Neural cell (in vitro differentiated cells): Measurements from ENCODE around the gene HDAC4. TPM values are rescaled to one million over a fixed set of nuclear protein-coding genes. Genes with fewer than 3 reads are reported as not detected.

Experiments used
- H2AFZ ChIP-seq: fragments of 200-600, 300-800 bp; sonication (generic), shearing (Covaris generic); 2 replicates; pipeline ENCODE4 v1.6.0; 2014; ENCODE audit warnings: low read depth, mild to moderate bottlenecking, antibody characterized with exemption, low read length, moderate library complexity
- H3F3A ChIP-seq: fragments of 200-600 bp; shearing (Covaris generic); 2 replicates; pipeline ENCODE4 v1.6.1; 2016; ENCODE audit warnings: mild to moderate bottlenecking, moderate library complexity, mixed read lengths, antibody characterized with exemption, low read length; ENCODE audit not compliant: insufficient read depth, poor library complexity, severe bottlenecking
- H3K27ac ChIP-seq: fragments of 200-600, 300-800 bp; sonication (generic), shearing (Covaris generic); 2 replicates; pipeline ENCODE4 v1.5.1; 2014; ENCODE audit warnings: mild to moderate bottlenecking, low read length, moderate library complexity
- H3K27me3 ChIP-seq: fragments of 300-800, 200-600 bp; sonication (generic), shearing (Covaris generic); 2 replicates; pipeline ENCODE4 v1.6.0; 2014; ENCODE audit warnings: mild to moderate bottlenecking, low read depth, low read length, moderate library complexity; ENCODE audit not compliant: insufficient read depth
- H3K36me3 ChIP-seq: fragments of 300-800, 200-600 bp; sonication (generic), shearing (Covaris generic); 2 replicates; pipeline ENCODE4 v1.5.1; 2014; ENCODE audit warnings: mild to moderate bottlenecking, antibody characterized with exemption, low read length, moderate library complexity; ENCODE audit not compliant: insufficient read depth
- H3K4me2 ChIP-seq: fragments of 300-800, 200-600 bp; sonication (generic), shearing (Covaris generic); 2 replicates; pipeline ENCODE4 v1.6.0; 2014; ENCODE audit warnings: mild to moderate bottlenecking, low read length
- H3K4me3 ChIP-seq: fragments of 300-800, 200-600 bp; sonication (generic), shearing (Covaris generic); 2 replicates; pipeline ENCODE4 v1.5.1; 2014; ENCODE audit warnings: mild to moderate bottlenecking, low read length, moderate library complexity
- H3K79me2 ChIP-seq: fragments of 200-600 bp; shearing (Covaris generic); replicated peaks from 2 replicates; pipeline ENCODE4 v1.6.0; 2014; ENCODE audit warnings: mild to moderate bottlenecking, low read length, moderate library complexity; ENCODE audit not compliant: insufficient read depth
- H3K9ac ChIP-seq: fragments of 300-800, 200-600 bp; sonication (generic), shearing (Covaris generic); 2 replicates; pipeline ENCODE4 v1.6.1; 2016; ENCODE audit warnings: mild to moderate bottlenecking, low read length, mixed read lengths
- H3K9me2 ChIP-seq: fragments of 200-600 bp; shearing (Covaris generic); 2 replicates; pipeline ENCODE4 v1.6.1; 2016; ENCODE audit warnings: mild to moderate bottlenecking, low read length, mixed read lengths; ENCODE audit not compliant: insufficient read depth
- H3K9me3 ChIP-seq: fragments of 200-600, 300-800 bp; sonication (generic), shearing (Covaris generic); 2 replicates; pipeline ENCODE4 v1.6.1; 2016; ENCODE audit warnings: mild to moderate bottlenecking, mixed run types, low read length, moderate library complexity, mixed read lengths
- H4K20me1 ChIP-seq: fragments of 200-600 bp; shearing (Covaris generic); 2 replicates; pipeline ENCODE4 v1.6.1; 2016; ENCODE audit warnings: mild to moderate bottlenecking, mixed run types; ENCODE audit not compliant: insufficient read depth
- EP300 ChIP-seq: fragments of 450-650 bp; conservative IDR thresholded peaks from 2 replicates; pipeline ENCODE4 v1.6.1; 2014; ENCODE audit warnings: antibody characterized with exemption, mild to moderate bottlenecking, moderate library complexity; ENCODE audit not compliant: poor library complexity, severe bottlenecking
- EZH2 ChIP-seq: fragments of 200-600, 300-800 bp; shearing (Covaris generic), sonication (generic); IDR thresholded peaks from 2 replicates; pipeline ENCODE4 v1.6.1; 2014; ENCODE audit warnings: antibody characterized with exemption, low read length, borderline replicate concordance, mild to moderate bottlenecking; ENCODE audit not compliant: insufficient read depth, poor library complexity, severe bottlenecking
- MXI1 ChIP-seq: fragments of 450-650 bp; conservative IDR thresholded peaks from 2 replicates; pipeline ENCODE4 v1.6.1; 2014; ENCODE audit warnings: antibody characterized with exemption, mild to moderate bottlenecking; ENCODE audit not compliant: poor library complexity, severe bottlenecking
- POLR2AphosphoS5 ChIP-seq: IDR thresholded peaks from 2 replicates; pipeline ENCODE4 v1.6.1; 2012
- RAD21 ChIP-seq: fragments of 450-650 bp; conservative IDR thresholded peaks from 2 replicates; pipeline ENCODE4 v1.6.1; 2014; ENCODE audit warnings: antibody characterized with exemption, mild to moderate bottlenecking, moderate library complexity
- SMC3 ChIP-seq: fragments of 450-650 bp; conservative IDR thresholded peaks from 2 replicates; pipeline ENCODE4 v1.6.1; 2014; ENCODE audit warnings: antibody characterized with exemption, mild to moderate bottlenecking, moderate library complexity; ENCODE audit not compliant: poor library complexity
- TAF1 ChIP-seq: IDR thresholded peaks from 2 replicates; pipeline ENCODE4 v1.6.1; 2012; ENCODE audit warnings: low read depth
- polyA plus RNA-seq: library from polyadenylated mRNA; depleted of rRNA; stranded (reverse); fragments of >200 nt; gene quantifications from 2 replicates; pipeline ENCODE4 v1.2.3, GENCODE V29; 2014
- TF ChIP-seq, protein P1 (sequence below): fragments of 450-650 bp; IDR thresholded peaks from 2 replicates; pipeline ENCODE4 v1.5.1; 2014; ENCODE audit warnings: antibody characterized with exemption, mild to moderate bottlenecking, moderate library complexity; ENCODE audit not compliant: poor library complexity, severe bottlenecking
- TF ChIP-seq, protein P2 (sequence below): IDR thresholded peaks from 2 replicates; pipeline ENCODE4 v1.6.1; 2012; ENCODE audit warnings: borderline replicate concordance

HDAC4 gene
- polyA plus RNA-seq, 1 donor from 2014 or later = 3.4 TPM

DNA sequence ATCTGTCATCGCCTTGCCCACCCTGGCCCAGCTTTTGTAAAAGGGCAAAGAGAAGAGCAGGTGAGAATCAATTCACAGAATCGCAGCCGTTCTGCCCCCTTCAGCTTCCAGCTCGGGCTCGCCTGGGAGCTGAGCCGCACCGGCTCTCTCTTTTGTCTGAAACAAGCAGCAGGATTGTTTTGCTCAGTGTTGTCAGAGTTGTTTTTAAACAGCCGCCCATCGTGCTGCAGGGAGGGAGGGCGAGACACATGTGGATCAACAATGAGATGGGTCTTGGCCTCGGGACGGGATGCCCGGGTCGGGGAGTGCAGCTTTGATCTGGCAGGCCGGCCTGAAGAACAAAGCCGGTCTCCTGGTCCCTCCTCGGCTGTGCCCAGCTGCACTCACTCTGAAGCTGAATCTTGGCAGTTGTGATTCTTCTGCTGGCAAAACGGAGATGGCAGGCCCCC is 39.7 kb upstream of the HDAC4 start:
- no peak overlapping the region for H3K27ac ChIP-seq
- H2AFZ ChIP-seq = peak overlapping the region; percentile 69
- TF ChIP-seq RAD21 (peak; percentile 21), EZH2 (no peak), EP300 (no peak), SMC3 (no peak), MXI1 (no peak), POLR2AphosphoS5 (peak; percentile 44), TAF1 (no peak)
- TF ChIP-seq, protein P1, sequence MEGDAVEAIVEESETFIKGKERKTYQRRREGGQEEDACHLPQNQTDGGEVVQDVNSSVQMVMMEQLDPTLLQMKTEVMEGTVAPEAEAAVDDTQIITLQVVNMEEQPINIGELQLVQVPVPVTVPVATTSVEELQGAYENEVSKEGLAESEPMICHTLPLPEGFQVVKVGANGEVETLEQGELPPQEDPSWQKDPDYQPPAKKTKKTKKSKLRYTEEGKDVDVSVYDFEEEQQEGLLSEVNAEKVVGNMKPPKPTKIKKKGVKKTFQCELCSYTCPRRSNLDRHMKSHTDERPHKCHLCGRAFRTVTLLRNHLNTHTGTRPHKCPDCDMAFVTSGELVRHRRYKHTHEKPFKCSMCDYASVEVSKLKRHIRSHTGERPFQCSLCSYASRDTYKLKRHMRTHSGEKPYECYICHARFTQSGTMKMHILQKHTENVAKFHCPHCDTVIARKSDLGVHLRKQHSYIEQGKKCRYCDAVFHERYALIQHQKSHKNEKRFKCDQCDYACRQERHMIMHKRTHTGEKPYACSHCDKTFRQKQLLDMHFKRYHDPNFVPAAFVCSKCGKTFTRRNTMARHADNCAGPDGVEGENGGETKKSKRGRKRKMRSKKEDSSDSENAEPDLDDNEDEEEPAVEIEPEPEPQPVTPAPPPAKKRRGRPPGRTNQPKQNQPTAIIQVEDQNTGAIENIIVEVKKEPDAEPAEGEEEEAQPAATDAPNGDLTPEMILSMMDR = no peak
- TF ChIP-seq, protein P2, sequence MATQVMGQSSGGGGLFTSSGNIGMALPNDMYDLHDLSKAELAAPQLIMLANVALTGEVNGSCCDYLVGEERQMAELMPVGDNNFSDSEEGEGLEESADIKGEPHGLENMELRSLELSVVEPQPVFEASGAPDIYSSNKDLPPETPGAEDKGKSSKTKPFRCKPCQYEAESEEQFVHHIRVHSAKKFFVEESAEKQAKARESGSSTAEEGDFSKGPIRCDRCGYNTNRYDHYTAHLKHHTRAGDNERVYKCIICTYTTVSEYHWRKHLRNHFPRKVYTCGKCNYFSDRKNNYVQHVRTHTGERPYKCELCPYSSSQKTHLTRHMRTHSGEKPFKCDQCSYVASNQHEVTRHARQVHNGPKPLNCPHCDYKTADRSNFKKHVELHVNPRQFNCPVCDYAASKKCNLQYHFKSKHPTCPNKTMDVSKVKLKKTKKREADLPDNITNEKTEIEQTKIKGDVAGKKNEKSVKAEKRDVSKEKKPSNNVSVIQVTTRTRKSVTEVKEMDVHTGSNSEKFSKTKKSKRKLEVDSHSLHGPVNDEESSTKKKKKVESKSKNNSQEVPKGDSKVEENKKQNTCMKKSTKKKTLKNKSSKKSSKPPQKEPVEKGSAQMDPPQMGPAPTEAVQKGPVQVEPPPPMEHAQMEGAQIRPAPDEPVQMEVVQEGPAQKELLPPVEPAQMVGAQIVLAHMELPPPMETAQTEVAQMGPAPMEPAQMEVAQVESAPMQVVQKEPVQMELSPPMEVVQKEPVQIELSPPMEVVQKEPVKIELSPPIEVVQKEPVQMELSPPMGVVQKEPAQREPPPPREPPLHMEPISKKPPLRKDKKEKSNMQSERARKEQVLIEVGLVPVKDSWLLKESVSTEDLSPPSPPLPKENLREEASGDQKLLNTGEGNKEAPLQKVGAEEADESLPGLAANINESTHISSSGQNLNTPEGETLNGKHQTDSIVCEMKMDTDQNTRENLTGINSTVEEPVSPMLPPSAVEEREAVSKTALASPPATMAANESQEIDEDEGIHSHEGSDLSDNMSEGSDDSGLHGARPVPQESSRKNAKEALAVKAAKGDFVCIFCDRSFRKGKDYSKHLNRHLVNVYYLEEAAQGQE = peak; percentile 33
- no peaks in the 10 kb centered on the region for H3K79me2 ChIP-seq
- H3K36me3 ChIP-seq = no peaks in the 10 kb centered on the region
- no peaks in the 10 kb centered on the region for H3K9me2 ChIP-seq
- H3K4me3 ChIP-seq = peak overlapping the region; percentile 30
- no peaks in the 10 kb centered on the region for H4K20me1 ChIP-seq
- H3K9me3 ChIP-seq = no peaks in the 10 kb centered on the region
- H3K27me3 ChIP-seq = no peaks in the 10 kb centered on the region
- no peak overlapping the region for H3K4me2 ChIP-seq
- H3K9ac ChIP-seq = peak overlapping the region; percentile 40
- no peaks in the 10 kb centered on the region for H3F3A ChIP-seq

DNA sequence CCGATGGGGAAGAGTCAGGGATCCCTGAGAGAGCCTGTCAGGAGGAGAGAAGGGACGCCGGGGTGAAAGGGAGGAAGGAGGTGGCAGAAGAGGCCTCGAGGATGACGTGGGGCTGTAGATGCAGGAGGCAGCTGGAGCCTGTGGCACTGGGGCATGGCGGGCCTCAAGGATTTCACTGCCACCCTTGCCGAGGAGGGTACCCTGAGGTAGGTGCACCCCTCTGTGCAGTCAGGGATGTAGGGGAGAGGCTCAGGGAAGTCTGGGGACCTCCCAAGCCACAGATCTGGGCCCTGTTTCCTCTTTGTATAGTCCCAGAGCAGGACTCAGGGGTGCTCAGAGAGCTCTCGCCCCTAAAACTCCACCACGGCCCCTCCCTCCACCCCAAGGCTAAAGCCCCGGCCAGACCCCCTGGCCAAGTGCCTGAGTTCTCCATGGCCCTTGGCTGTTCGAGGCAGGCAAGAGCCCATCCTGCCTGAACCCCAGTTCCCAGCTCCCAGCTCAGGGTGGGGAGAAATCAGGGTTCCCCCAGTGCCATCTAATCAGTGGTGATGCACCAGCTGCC is 39.0 kb upstream of the HDAC4 start:
- no peak overlapping the region for H3K4me2 ChIP-seq
- no peaks in the 10 kb centered on the region for H3K9me2 ChIP-seq
- H3F3A ChIP-seq = no peaks in the 10 kb centered on the region
- H3K9ac ChIP-seq = peak overlapping the region; percentile 40
- H4K20me1 ChIP-seq = no peaks in the 10 kb centered on the region
- H3K4me3 ChIP-seq = peak overlapping the region; percentile 30
- no peaks in the 10 kb centered on the region for H3K9me3 ChIP-seq
- H3K27ac ChIP-seq = no peak overlapping the region
- peak overlapping the region; percentile 69 for H2AFZ ChIP-seq
- no peaks in the 10 kb centered on the region for H3K27me3 ChIP-seq
- no peaks in the 10 kb centered on the region for H3K36me3 ChIP-seq
- TF ChIP-seq POLR2AphosphoS5 (no peak), SMC3 (no peak), MXI1 (no peak), RAD21 (no peak), EZH2 (no peak), EP300 (no peak), TAF1 (no peak)
- TF ChIP-seq, protein P2 = no peak
- TF ChIP-seq, protein P1 = no peak
- no peaks in the 10 kb centered on the region for H3K79me2 ChIP-seq
